ENCODE results near the gene CD9.

CD9 gene

GRCh38 chr12:6276956-6277620 lies 76.9 kb downstream of the CD9 start:
- no peak for DNase-seq

GRCh38 chr12:6277982-6278438 lies 77.8 kb downstream of the CD9 start:
- no peak for DNase-seq

- DNase-seq, result peak; percentile 85
Measured at GRCh38 chr12:6278439-6279255, 78.4 kb downstream of the CD9 start.

- DNase-seq, result no peak
Measured at GRCh38 chr12:6279256-6279628, 79.0 kb downstream of the CD9 start.

- DNase-seq, result no peak
Measured at GRCh38 chr12:6279631-6280030, 79.4 kb downstream of the CD9 start.

GRCh38 chr12:6280053-6280469 lies 79.9 kb downstream of the CD9 start:
- peak; percentile 96 for DNase-seq

GRCh38 chr12:6280672-6281071 lies 80.5 kb downstream of the CD9 start:
- no peak for DNase-seq

GRCh38 chr12:6281081-6281809 lies 81.0 kb downstream of the CD9 start:
- DNase-seq, result peak; percentile 72

- no peak for DNase-seq
Measured at GRCh38 chr12:6282453-6282840, 82.2 kb downstream of the CD9 start.

- no peak for DNase-seq
Measured at GRCh38 chr12:6284273-6284672, 84.1 kb downstream of the CD9 start.

- DNase-seq, result peak; percentile 72
Measured at GRCh38 chr12:6285063-6285477, 84.9 kb downstream of the CD9 start.

- peak; percentile 82 for DNase-seq
Measured at GRCh38 chr12:6285532-6286306, 85.5 kb downstream of the CD9 start.

Measured in fibroblast of skin of back (primary cell).